EH (cell line): ENCODE results near the gene SERPINA10.
"Not testable (repeated sequence)": the region's sequence is repeated elsewhere in the genome, so short reads cannot be mapped to it uniquely, and the experiment has no call there.

Source experiments
- DNase-seq: peaks from one replicate; pipeline ENCODE4 v3.0.0-alpha.2; 2015; ENCODE audit warnings: low read depth

The SERPINA10 gene

GRCh38 chr14:94313991-94314655, 21.1 kb upstream of the SERPINA10 start:
- peak; percentile 23 for DNase-seq

- no peak for DNase-seq
Observed at GRCh38 chr14:94312481-94313246, 19.6 kb upstream of the SERPINA10 start.

GRCh38 chr14:94310248-94310647, 17.2 kb upstream of the SERPINA10 start:
- no peak for DNase-seq

GRCh38 chr14:94309721-94310120, 16.7 kb upstream of the SERPINA10 start:
- DNase-seq = no peak

GRCh38 chr14:94307410-94307992, 14.4 kb upstream of the SERPINA10 start:
- DNase-seq = no peak

- DNase-seq = no peak
Observed at GRCh38 chr14:94306047-94306978, 13.2 kb upstream of the SERPINA10 start.

- no peak for DNase-seq
Observed at GRCh38 chr14:94305620-94306019, 12.6 kb upstream of the SERPINA10 start.

- no peak for DNase-seq
Observed at GRCh38 chr14:94304243-94304642, 11.2 kb upstream of the SERPINA10 start.

GRCh38 chr14:94303111-94303510, 10.0 kb upstream of the SERPINA10 start:
- no peak for DNase-seq

- no peak for DNase-seq
Observed at GRCh38 chr14:94298130-94298529, 5.1 kb upstream of the SERPINA10 start.

GRCh38 chr14:94296181-94296545, 3.1 kb upstream of the SERPINA10 start:
- DNase-seq = not testable (repeated sequence)

GRCh38 chr14:94295360-94296180, 2.5 kb upstream of the SERPINA10 start:
- DNase-seq = no peak

- no peak for DNase-seq
Observed at GRCh38 chr14:94293578-94293924, 483 bp upstream of the SERPINA10 start.

- no peak for DNase-seq
Observed at GRCh38 chr14:94292526-94292871, 569 bp downstream of the SERPINA10 start.

GRCh38 chr14:94291906-94292525, 1.1 kb downstream of the SERPINA10 start:
- DNase-seq = no peak

- no peak for DNase-seq
Observed at GRCh38 chr14:94291159-94291905, 1.7 kb downstream of the SERPINA10 start.

- DNase-seq = no peak
Observed at GRCh38 chr14:94290197-94290596, 2.9 kb downstream of the SERPINA10 start.

- no peak for DNase-seq
Observed at GRCh38 chr14:94288610-94289465, 4.2 kb downstream of the SERPINA10 start.

- DNase-seq = no peak
Observed at GRCh38 chr14:94285158-94285557, 7.9 kb downstream of the SERPINA10 start.
